ENCODE measurements around the gene CYTH3. TPM values are rescaled to one million over a fixed set of nuclear protein-coding genes. Genes with fewer than 3 reads are reported as not detected.

The CYTH3 gene
- total and polyA plus RNA-seq, 2 of the 8 experiments (the other 6 are each of a cell fraction or from before 2014, with no cell fraction given): 10.3 to 11.9 TPM

DNA sequence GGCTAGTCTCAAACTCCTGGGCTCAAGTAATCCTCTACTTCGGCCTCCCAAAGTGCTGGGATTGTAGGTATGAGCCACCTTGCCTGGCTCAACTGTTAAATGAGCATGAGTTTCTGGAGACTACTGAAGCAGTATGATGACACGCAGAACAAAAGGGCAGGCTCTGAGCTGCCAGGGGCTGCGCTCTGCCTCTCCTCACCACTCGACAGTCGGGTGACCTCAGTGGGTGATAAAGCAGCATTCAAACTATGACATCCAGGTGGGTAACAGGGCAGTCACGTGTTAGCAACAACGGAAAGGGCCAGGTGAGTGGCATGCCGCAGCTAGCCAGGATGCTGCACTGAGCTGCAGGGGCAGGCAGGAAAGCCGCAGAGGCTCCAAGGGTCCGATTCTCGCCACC lies 71.5 kb downstream of the CYTH3 start (continued):
- TF ChIP-seq POLR2AphosphoS5 (IDR thresholded peaks at IDR 0.05; ENCODE audit: low read depth, low read length) (no peak), SP1 (IDR thresholded peaks at IDR 0.05; ENCODE audit: low read depth, low read length) (no peak), SIX5 (IDR thresholded peaks at IDR 0.05; ENCODE audit: low read depth, low read length) (no peak), NANOG (IDR thresholded peaks at IDR 0.05; ENCODE audit: insufficient read depth, low read depth, low read length, poor library complexity, severe bottlenecking) (no peak), CEBPB (IDR thresholded peaks at IDR 0.05; ENCODE audit: low read depth, low read length) (no peak), SAP30 (IDR thresholded peaks at IDR 0.05; ENCODE audit: insufficient read depth, insufficient replicate concordance, low read length) (no peak)

Measured in H1 (cell line).